B cell (primary cell): Measurements from ENCODE around the gene CLEC2L. TPM values are rescaled to one million over a fixed set of nuclear protein-coding genes. Genes with fewer than 3 reads are reported as not detected.

Experiments used
- ATAC-seq: fragments of 200-7000 bp; cut with Tn5 transposase; one replicate; pipeline ENCODE4 v1.10.0; 2021; ENCODE audit warnings: low read depth, mild to moderate bottlenecking, moderate number of reproducible peaks, moderate library complexity
- CTCF ChIA-PET: fragments of 350-600 bp; sonication (Branson Sonifier 250); formaldehyde crosslinking; loops from one replicate; lab custom pipeline; 2021; ENCODE audit warnings: antibody characterized with exemption, inconsistent platforms; lab: Charles Lee
- POLR2A ChIA-PET: fragments of 350-600 bp; sonication (Branson Sonifier 250); formaldehyde crosslinking; loops from one replicate; lab custom pipeline; 2021; ENCODE audit warnings: antibody characterized with exemption; lab: Charles Lee
- DNase-seq: peaks from one replicate; pipeline ENCODE4 v3.0.0; 2013
- H2AFZ ChIP-seq: 2 replicates; pipeline ENCODE4 v1.6.1; 2012; ENCODE audit warnings: mild to moderate bottlenecking, low read depth, low read length; ENCODE audit not compliant: insufficient read depth, poor library complexity, severe bottlenecking
- H3K27ac ChIP-seq, 2 donors: 1 replicate in 1 of 2; 2 replicates in 1 of 2; pipeline ENCODE4 v1.5.1; 2012 to 2013; ENCODE audit warnings: low read length in 2 of 2, mild to moderate bottlenecking in 2 of 2, moderate library complexity in 1 of 2
- H3K27me3 ChIP-seq, 4 experiments: fragments of 200-600 bp in 1 of 4; sonication (generic) in 1 of 4; replicated peaks in 1 of 4; 1 replicate in 2 of 4; 2 replicates in 2 of 4; pipeline versions ENCODE4 v1.6.1 to v1.7.0; 2013 to 2016; ENCODE audit warnings: low read length in 3 of 4, mild to moderate bottlenecking in 2 of 4, mixed read lengths in 1 of 4, moderate library complexity in 1 of 4; ENCODE audit not compliant: insufficient read depth in 4 of 4, control insufficient read depth in 3 of 4; ENCODE audit errors: control extremely low read depth in 1 of 4
- H3K36me3 ChIP-seq, 2 experiments: replicated peaks in 1 of 2; 1 replicate in 1 of 2; 2 replicates in 1 of 2; pipeline versions ENCODE4 v1.6.1 to v1.7.1; 2013; ENCODE audit warnings: low read length in 1 of 2; ENCODE audit not compliant: insufficient read depth in 2 of 2, control insufficient read depth in 1 of 2; ENCODE audit errors: control extremely low read depth in 1 of 2, extremely low read depth in 1 of 2
- H3K4me1 ChIP-seq, 2 donors: fragments of 200-600 bp in 1 of 2; sonication (generic) in 1 of 2; 1 replicate in 1 of 2; 2 replicates in 1 of 2; pipeline versions ENCODE4 v1.5.1 to v1.6.1; 2013 to 2017; ENCODE audit warnings: low read length in 2 of 2; ENCODE audit not compliant: control insufficient read depth in 2 of 2, insufficient read depth in 2 of 2
- H3K4me2 ChIP-seq: replicated peaks from 2 replicates; pipeline ENCODE3; 2012; ENCODE audit warnings: mild to moderate bottlenecking, low read depth, low read length; ENCODE audit not compliant: poor library complexity, severe bottlenecking
- H3K4me3 ChIP-seq, 5 experiments: fragments of 200-600 bp in 1 of 5; sonication (generic) in 1 of 5; 1 replicate in 3 of 5; 2 replicates in 2 of 5; pipeline versions ENCODE4 v1.5.1 to v1.7.0; 2011 to 2016; ENCODE audit warnings: low read length in 4 of 5, mild to moderate bottlenecking in 4 of 5, low read depth in 2 of 5, control low read depth in 1 of 5, moderate library complexity in 1 of 5; ENCODE audit not compliant: insufficient read depth in 1 of 5; ENCODE audit errors: control extremely low read depth in 1 of 5, extremely low read depth in 1 of 5
- H3K79me2 ChIP-seq: fragments of 200-600 bp; sonication (generic); one replicate; pipeline ENCODE4 v1.6.0; 2016; ENCODE audit warnings: low read length; ENCODE audit not compliant: control insufficient read depth, insufficient read depth
- H3K9ac ChIP-seq: fragments of 200-600 bp; sonication (generic); 2 replicates; pipeline ENCODE4 v1.6.1; 2017; ENCODE audit warnings: mild to moderate bottlenecking, low read length, moderate library complexity
- H3K9me3 ChIP-seq, 3 donors: one replicate each; pipeline versions ENCODE4 v1.6.1 to v1.7.1; 2013; ENCODE audit warnings: low read length in 2 of 3; ENCODE audit not compliant: control insufficient read depth in 2 of 3, insufficient read depth in 1 of 3; ENCODE audit errors: control extremely low read depth in 1 of 3
- H4K20me1 ChIP-seq: 2 replicates; pipeline ENCODE4 v1.6.0; 2012; ENCODE audit warnings: mild to moderate bottlenecking, low read length; ENCODE audit not compliant: insufficient read depth, control insufficient read depth, poor library complexity, severe bottlenecking
- H3K27ac Mint-ChIP-seq: one replicate; pipeline ENCODE4 v1.8.0; 2021; ENCODE audit warnings: mixed read lengths
- H3K27me3 Mint-ChIP-seq: one replicate; pipeline ENCODE4 v1.8.0; 2021; ENCODE audit warnings: mixed read lengths
- H3K4me1 Mint-ChIP-seq: one replicate; pipeline ENCODE4 v1.8.0; 2021; ENCODE audit warnings: mixed read lengths
- H3K4me3 Mint-ChIP-seq: one replicate; pipeline ENCODE4 v1.8.0; 2021; ENCODE audit warnings: mixed read lengths
- H3K9me3 Mint-ChIP-seq: one replicate; pipeline ENCODE4 v1.8.0; 2022; ENCODE audit warnings: mixed read lengths; ENCODE audit not compliant: insufficient read depth
- EZH2 ChIP-seq: IDR thresholded peaks from 2 replicates; pipeline ENCODE4 v1.6.1; 2012; ENCODE audit warnings: borderline replicate concordance, low read depth, mild to moderate bottlenecking, moderate library complexity, low read length; ENCODE audit not compliant: insufficient read depth, poor library complexity, severe bottlenecking
- WGBS: methylation state at CpG from one replicate; pipeline ENCODE4 v1.1.5; 2013; ENCODE audit warnings: missing lambda C conversion rate; ENCODE audit not compliant: insufficient coverage; 5-methylcytosine and 5-hydroxymethylcytosine counted together
- intact Hi-C: fragments of 100-400 bp; cut with micrococcal nuclease; formaldehyde crosslinking; loops from one replicate; pipeline ENCODE4 v1.10.0; 2022
- polyA plus RNA-seq: library from polyadenylated mRNA; depleted of rRNA; stranded (reverse); fragments of >200 nt; gene quantifications from 2 replicates; pipeline ENCODE4 v1.2.3, GENCODE V29; 2012
- total RNA-seq, 2 donors: library from RNA; stranded (reverse); fragments of 120-200 nt in 1 of 2; gene quantifications; 1 replicate in 1 of 2; 2 replicates in 1 of 2; pipeline versions ENCODE4 v1.2.3 to v1.2.4, GENCODE V29; 2013 to 2022
- TF ChIP-seq, protein P1 (sequence below): fragments of 200-600 bp; IDR thresholded peaks from one replicate; pipeline ENCODE4 v1.8.0; 2022; ENCODE audit warnings: antibody characterized with exemption, mild to moderate bottlenecking

The CLEC2L gene
- total and polyA plus RNA-seq, 2 donors (not counting 1 experiment from before 2014, with no cell fraction given): not detected

DNA sequence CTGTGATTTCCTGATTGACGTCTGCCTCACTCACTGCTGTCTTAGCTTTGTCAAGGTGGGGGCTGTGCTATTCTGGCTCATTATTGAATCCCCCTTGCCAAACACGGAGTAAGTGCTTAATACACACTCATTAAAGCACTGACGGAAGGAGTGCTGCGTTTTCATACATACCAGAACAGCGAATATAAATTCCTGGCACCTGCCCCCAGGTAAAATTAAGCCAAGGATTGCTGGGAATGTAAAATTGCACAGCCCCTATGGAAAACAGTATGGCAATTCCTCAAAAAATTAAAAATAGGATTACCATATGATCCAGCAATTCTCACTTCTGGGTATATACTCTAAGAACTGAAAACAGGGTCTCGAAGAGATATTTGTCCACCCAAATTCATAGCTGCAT is 46.6 kb upstream of the CLEC2L start:
- ATAC-seq: no peak
- intact Hi-C loops: no loop called here
- Histone ChIP-seq H3K4me3 (no peak overlapping the region), H3K79me2 (no peaks in the 10 kb centered on the region), H3K4me1 (no peaks in the 10 kb centered on the region), H3K4me2 (no peak overlapping the region), H3K9me3 (peaks cover 0 to 12% (median 0%) of the 10 kb centered on the region in 3 donors), H3K27me3 (peaks cover 0 to 10% (median 0%) of the 10 kb centered on the region in 4 experiments), H3K27ac (no peak overlapping the region), H3K9ac (no peak overlapping the region), H2AFZ (no peak overlapping the region), H3K36me3 (no peaks in the 10 kb centered on the region), H4K20me1 (no peaks in the 10 kb centered on the region)
- TF ChIP-seq, protein P1, sequence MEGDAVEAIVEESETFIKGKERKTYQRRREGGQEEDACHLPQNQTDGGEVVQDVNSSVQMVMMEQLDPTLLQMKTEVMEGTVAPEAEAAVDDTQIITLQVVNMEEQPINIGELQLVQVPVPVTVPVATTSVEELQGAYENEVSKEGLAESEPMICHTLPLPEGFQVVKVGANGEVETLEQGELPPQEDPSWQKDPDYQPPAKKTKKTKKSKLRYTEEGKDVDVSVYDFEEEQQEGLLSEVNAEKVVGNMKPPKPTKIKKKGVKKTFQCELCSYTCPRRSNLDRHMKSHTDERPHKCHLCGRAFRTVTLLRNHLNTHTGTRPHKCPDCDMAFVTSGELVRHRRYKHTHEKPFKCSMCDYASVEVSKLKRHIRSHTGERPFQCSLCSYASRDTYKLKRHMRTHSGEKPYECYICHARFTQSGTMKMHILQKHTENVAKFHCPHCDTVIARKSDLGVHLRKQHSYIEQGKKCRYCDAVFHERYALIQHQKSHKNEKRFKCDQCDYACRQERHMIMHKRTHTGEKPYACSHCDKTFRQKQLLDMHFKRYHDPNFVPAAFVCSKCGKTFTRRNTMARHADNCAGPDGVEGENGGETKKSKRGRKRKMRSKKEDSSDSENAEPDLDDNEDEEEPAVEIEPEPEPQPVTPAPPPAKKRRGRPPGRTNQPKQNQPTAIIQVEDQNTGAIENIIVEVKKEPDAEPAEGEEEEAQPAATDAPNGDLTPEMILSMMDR: no peak
- TF ChIP-seq EZH2: no peak
- WGBS: 88% methylated on average over 3 of the region's 6 CpGs
- Mint-ChIP-seq H3K27ac (no peak overlapping the region), H3K4me3 (no peak overlapping the region), H3K4me1 (no peaks in the 10 kb centered on the region), H3K9me3 (peaks cover 5% of the 10 kb centered on the region), H3K27me3 (peaks cover 15% of the 10 kb centered on the region)
- DNase-seq: no peak
- ChIA-PET POLR2A (no interaction called here), CTCF (no interaction called here)

DNA sequence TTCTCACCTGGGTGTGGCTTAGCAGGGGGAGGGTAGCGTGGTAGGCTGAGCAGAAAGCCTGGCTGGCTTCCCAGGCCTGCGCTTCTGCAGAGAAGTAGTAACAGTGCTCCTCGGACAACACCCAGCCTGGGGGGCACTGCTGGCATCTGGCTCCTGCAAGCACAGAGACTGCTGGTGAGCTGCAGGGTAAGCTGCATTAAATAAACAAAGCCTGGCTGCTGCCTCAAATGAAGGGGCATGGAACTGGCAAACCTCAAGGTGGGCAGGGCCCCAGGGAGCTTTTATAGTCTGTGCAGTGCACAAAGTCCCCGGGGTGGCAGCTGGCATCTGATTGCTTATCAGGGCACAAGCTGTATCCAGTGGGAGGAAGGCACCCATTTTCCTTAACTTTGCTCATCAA is 43.9 kb upstream of the CLEC2L start:
- no peak for DNase-seq
- Histone ChIP-seq H4K20me1 (no peaks in the 10 kb centered on the region), H3K4me2 (no peak overlapping the region), H3K36me3 (no peaks in the 10 kb centered on the region), H3K4me1 (peaks cover 12 to 15% of the 10 kb centered on the region in 2 donors), H2AFZ (no peak overlapping the region), H3K27me3 (peaks cover 0 to 26% (median 8%) of the 10 kb centered on the region in 4 experiments), H3K9me3 (peaks cover 0 to 2% (median 0%) of the 10 kb centered on the region in 3 donors), H3K4me3 (no peak overlapping the region), H3K27ac (no peak overlapping the region), H3K9ac (no peak overlapping the region), H3K79me2 (no peaks in the 10 kb centered on the region)
- ChIA-PET POLR2A (no interaction called here), CTCF (no interaction called here)
- H3K27ac Mint-ChIP-seq: no peak overlapping the region
- ATAC-seq: no peak
- no peak overlapping the region for H3K4me3 Mint-ChIP-seq
- peaks cover 24% of the 10 kb centered on the region for H3K27me3 Mint-ChIP-seq
- 87% methylated on average over 3 of the region's 4 CpGs for WGBS
- H3K9me3 Mint-ChIP-seq: no peaks in the 10 kb centered on the region
- no peak for TF ChIP-seq EZH2
- intact Hi-C loops: no loop called here
- H3K4me1 Mint-ChIP-seq: peaks cover 4% of the 10 kb centered on the region
